ENCODE measurements around the gene GCGR.

GRCh38 chr17:81813371-81813684 is 9.4 kb downstream of the GCGR start:
- TF ChIP-seq EP300 (IDR thresholded peaks at IDR 0.05; ENCODE audit: low read depth) (no peak), CTCF (IDR thresholded peaks at IDR 0.05) (no peak)
